Ishikawa (cell line): ENCODE results near the gene SSBP3.

ENCODE experiments used
- CEBPB ChIP-seq: IDR thresholded peaks from 2 replicates; pipeline ENCODE4 v1.6.1; 2012
- CREB1 ChIP-seq: IDR thresholded peaks from 2 replicates; pipeline ENCODE4 v1.6.1; 2012; ENCODE audit warnings: low read depth
- EGR1 ChIP-seq: IDR thresholded peaks from 2 replicates; pipeline ENCODE4 v1.6.1; 2012
- EP300 ChIP-seq: IDR thresholded peaks from 2 replicates; pipeline ENCODE4 v1.6.1; 2012; ENCODE audit warnings: borderline replicate concordance
- FOXM1 ChIP-seq: IDR thresholded peaks from 2 replicates; pipeline ENCODE4 v1.6.1; 2012; ENCODE audit warnings: low read depth, borderline replicate concordance
- NFIC ChIP-seq: IDR thresholded peaks from 2 replicates; pipeline ENCODE4 v1.6.1; 2012
- RAD21 ChIP-seq: IDR thresholded peaks from 2 replicates; pipeline ENCODE4 v1.6.1; 2012; ENCODE audit warnings: low read depth
- TAF1 ChIP-seq: IDR thresholded peaks from 2 replicates; pipeline ENCODE4 v1.6.1; 2012; ENCODE audit warnings: low read depth, mild to moderate bottlenecking
- TCF12 ChIP-seq: IDR thresholded peaks from 2 replicates; pipeline ENCODE4 v1.6.1; 2012; ENCODE audit warnings: low read depth
- TEAD4 ChIP-seq: IDR thresholded peaks from 2 replicates; pipeline ENCODE4 v1.6.1; 2012
- YY1 ChIP-seq: IDR thresholded peaks from 2 replicates; pipeline ENCODE4 v1.6.1; 2012; ENCODE audit warnings: low read depth
- ZBTB7A ChIP-seq: IDR thresholded peaks from 2 replicates; pipeline ENCODE4 v1.6.1; 2012; ENCODE audit warnings: low read depth
- TF ChIP-seq, protein P1 (sequence below): IDR thresholded peaks from 2 replicates; pipeline ENCODE4 v1.6.1; 2012; ENCODE audit warnings: low read depth, mild to moderate bottlenecking
- TF ChIP-seq, protein P2 (sequence below): IDR thresholded peaks from 2 replicates; pipeline ENCODE4 v1.6.1; 2012
- TF ChIP-seq, protein P3 (sequence below): IDR thresholded peaks from 2 replicates; pipeline ENCODE4 v1.6.1; 2012

SSBP3 gene

GRCh38 chr1:54345116-54345515 is 61.1 kb downstream of the SSBP3 start:
- TF ChIP-seq ZBTB7A (no peak), EP300 (no peak), TCF12 (no peak), RAD21 (no peak), FOXM1 (no peak)
- TF ChIP-seq, protein P1, sequence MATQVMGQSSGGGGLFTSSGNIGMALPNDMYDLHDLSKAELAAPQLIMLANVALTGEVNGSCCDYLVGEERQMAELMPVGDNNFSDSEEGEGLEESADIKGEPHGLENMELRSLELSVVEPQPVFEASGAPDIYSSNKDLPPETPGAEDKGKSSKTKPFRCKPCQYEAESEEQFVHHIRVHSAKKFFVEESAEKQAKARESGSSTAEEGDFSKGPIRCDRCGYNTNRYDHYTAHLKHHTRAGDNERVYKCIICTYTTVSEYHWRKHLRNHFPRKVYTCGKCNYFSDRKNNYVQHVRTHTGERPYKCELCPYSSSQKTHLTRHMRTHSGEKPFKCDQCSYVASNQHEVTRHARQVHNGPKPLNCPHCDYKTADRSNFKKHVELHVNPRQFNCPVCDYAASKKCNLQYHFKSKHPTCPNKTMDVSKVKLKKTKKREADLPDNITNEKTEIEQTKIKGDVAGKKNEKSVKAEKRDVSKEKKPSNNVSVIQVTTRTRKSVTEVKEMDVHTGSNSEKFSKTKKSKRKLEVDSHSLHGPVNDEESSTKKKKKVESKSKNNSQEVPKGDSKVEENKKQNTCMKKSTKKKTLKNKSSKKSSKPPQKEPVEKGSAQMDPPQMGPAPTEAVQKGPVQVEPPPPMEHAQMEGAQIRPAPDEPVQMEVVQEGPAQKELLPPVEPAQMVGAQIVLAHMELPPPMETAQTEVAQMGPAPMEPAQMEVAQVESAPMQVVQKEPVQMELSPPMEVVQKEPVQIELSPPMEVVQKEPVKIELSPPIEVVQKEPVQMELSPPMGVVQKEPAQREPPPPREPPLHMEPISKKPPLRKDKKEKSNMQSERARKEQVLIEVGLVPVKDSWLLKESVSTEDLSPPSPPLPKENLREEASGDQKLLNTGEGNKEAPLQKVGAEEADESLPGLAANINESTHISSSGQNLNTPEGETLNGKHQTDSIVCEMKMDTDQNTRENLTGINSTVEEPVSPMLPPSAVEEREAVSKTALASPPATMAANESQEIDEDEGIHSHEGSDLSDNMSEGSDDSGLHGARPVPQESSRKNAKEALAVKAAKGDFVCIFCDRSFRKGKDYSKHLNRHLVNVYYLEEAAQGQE = no peak

GRCh38 chr1:54342742-54343687 is 63.2 kb downstream of the SSBP3 start:
- TF ChIP-seq, protein P1 = no peak
- TF ChIP-seq ZBTB7A (no peak), YY1 (no peak)

- TF ChIP-seq EGR1 (no peak), NFIC (no peak), ZBTB7A (no peak), TCF12 (no peak), FOXM1 (no peak), EP300 (no peak), CEBPB (no peak), CREB1 (no peak), TAF1 (no peak), RAD21 (no peak), TEAD4 (no peak), YY1 (no peak)
- TF ChIP-seq, protein P1 = no peak
- TF ChIP-seq, protein P2, sequence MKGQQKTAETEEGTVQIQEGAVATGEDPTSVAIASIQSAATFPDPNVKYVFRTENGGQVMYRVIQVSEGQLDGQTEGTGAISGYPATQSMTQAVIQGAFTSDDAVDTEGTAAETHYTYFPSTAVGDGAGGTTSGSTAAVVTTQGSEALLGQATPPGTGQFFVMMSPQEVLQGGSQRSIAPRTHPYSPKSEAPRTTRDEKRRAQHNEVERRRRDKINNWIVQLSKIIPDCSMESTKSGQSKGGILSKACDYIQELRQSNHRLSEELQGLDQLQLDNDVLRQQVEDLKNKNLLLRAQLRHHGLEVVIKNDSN = no peak
- TF ChIP-seq, protein P3, sequence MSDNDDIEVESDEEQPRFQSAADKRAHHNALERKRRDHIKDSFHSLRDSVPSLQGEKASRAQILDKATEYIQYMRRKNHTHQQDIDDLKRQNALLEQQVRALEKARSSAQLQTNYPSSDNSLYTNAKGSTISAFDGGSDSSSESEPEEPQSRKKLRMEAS = no peak
These were observed 63.9 kb downstream of the SSBP3 start for GRCh38 chr1:54342288-54342687.

GRCh38 chr1:54341763-54342162 is 64.4 kb downstream of the SSBP3 start:
- no peak for TF ChIP-seq RAD21
- TF ChIP-seq NFIC = no peak
- TF ChIP-seq CEBPB = no peak
- TF ChIP-seq ZBTB7A = no peak
- TF ChIP-seq FOXM1 = no peak
- TF ChIP-seq, protein P1 = no peak
- TF ChIP-seq YY1 = no peak
- no peak for TF ChIP-seq CREB1
